Measurements from ENCODE around the gene HSPB8. TPM values are rescaled to one million over a fixed set of nuclear protein-coding genes. Genes with fewer than 3 reads are reported as not detected.

HSPB8 gene, protein sequence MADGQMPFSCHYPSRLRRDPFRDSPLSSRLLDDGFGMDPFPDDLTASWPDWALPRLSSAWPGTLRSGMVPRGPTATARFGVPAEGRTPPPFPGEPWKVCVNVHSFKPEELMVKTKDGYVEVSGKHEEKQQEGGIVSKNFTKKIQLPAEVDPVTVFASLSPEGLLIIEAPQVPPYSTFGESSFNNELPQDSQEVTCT
- 373 and 404 TPM in 2 replicates for polyA plus RNA-seq (2013)

DNA sequence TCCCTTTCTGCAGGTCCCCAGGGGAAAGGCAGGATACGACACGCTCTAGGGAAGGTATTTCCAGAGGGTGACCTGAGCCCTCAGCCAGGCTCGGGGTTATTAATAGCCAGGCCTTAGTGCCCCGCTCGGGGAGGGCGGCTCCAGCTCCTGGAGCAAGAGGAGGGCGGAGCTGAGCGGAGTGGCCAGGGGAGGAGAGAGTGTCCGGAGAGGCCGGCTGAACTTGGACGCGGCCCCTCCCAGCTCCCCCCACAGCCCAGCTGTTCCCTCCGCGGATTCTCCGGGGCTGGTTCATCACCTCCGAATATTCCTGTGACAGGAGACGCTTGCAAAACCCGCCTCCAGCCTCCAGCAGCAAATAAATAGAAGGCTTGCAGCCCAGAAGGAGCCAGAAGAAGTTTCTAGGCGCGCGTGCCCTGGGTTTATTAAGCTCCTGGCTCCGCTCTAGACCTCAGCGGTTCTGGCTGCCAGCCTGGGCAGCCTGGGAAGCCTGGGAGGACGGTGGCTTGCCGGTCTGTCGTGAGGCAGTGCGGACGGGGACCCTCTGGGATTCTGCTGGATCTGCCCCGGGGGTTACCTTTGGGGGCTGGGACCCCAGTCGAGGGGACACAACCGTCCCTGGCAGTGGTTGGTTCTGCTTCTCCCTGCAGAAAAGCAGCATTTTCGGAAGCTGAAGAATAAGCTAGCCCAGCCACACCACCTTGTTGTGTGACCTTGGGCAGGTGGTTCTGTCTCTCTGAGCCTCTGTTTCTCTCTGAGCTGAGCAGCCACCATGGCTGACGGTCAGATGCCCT, at the start of gene HSPB8:
Gene HSPB8 (plus strand): TSS at position 388 of the 791 bp plus-strand sequence. CDS start 382 bp downstream, at position 770.
- WGBS (ENCODE audit: extremely low coverage, insufficient coverage, insufficient read length), result no CpG with 5 or more reads among the region's 33 CpGs
- peak within 1 kb of the TSS; percentile 77 for H2AK5ac ChIP-seq (ENCODE audit: low read length)
- H3K14ac ChIP-seq (ENCODE audit: low read length), result peak within 1 kb of the TSS; percentile 88
- peak within 1 kb of the TSS; percentile 81 for H3K18ac ChIP-seq (ENCODE audit: low read length)
- peak within 1 kb of the TSS; percentile 89 for H2BK5ac ChIP-seq (ENCODE audit: low read depth, low read length, poor library complexity)
- H3K9ac ChIP-seq (ENCODE audit: low read length), result peak within 1 kb of the TSS; percentile 59
- H4K12ac ChIP-seq (ENCODE audit: low read depth, low read length), result peak within 1 kb of the TSS; percentile 5
- peak within 1 kb of the TSS; percentile 58 for H3K4me3 ChIP-seq (ENCODE audit: low read depth, low read length)
- H3K4me1 ChIP-seq (ENCODE audit: control insufficient read depth in 1 of 2, insufficient read depth in 2 of 2, low read length in 2 of 2), result peaks cover 28 to 38% of the 10 kb centered on the region in 2 experiments
- peak within 1 kb of the TSS; percentile 96 for H4K91ac ChIP-seq (ENCODE audit: low read depth, low read length)
- H2BK120ac ChIP-seq (ENCODE audit: insufficient read depth, low read length, poor library complexity), result peak within 1 kb of the TSS; percentile 86
- DNase-seq, result peak; percentile 98
- peak within 1 kb of the TSS; percentile 97 for H3K27ac ChIP-seq (ENCODE audit: low read depth, low read length)
- no peak within 1 kb of the TSS for H3K23ac ChIP-seq (ENCODE audit: low read length)
- peak within 1 kb of the TSS; percentile 81 for H2BK12ac ChIP-seq (ENCODE audit: low read length)
- H3K9me3 ChIP-seq (ENCODE audit: insufficient read depth, low read depth, low read length), result no peaks in the 10 kb centered on the region
- no peaks in the 10 kb centered on the region for H3K27me3 ChIP-seq (ENCODE audit: insufficient read depth, low read length)
- peak within 1 kb of the TSS; percentile 3 for H2AFZ ChIP-seq (ENCODE audit: insufficient read depth, low read length, poor library complexity)
- H3K4me2 ChIP-seq (ENCODE audit: low read length), result peak within 1 kb of the TSS; percentile 71
- H3K36me3 ChIP-seq (ENCODE audit: control insufficient read depth in 1 of 2, insufficient read depth in 2 of 2, low read length in 2 of 2), result peaks cover 2 to 3% of the 10 kb centered on the region in 2 experiments
- H3K79me2 ChIP-seq (ENCODE audit: control insufficient read depth, insufficient read depth, low read length, poor library complexity), result peaks cover 22% of the 10 kb centered on the region
- H3K79me1 ChIP-seq (ENCODE audit: low read length), result peaks cover 48% of the 10 kb centered on the region
- peak within 1 kb of the TSS; percentile 59 for H4K8ac ChIP-seq (ENCODE audit: low read depth, low read length)
- H3K4ac ChIP-seq (ENCODE audit: low read depth, low read length), result peak within 1 kb of the TSS; percentile 80

DNA sequence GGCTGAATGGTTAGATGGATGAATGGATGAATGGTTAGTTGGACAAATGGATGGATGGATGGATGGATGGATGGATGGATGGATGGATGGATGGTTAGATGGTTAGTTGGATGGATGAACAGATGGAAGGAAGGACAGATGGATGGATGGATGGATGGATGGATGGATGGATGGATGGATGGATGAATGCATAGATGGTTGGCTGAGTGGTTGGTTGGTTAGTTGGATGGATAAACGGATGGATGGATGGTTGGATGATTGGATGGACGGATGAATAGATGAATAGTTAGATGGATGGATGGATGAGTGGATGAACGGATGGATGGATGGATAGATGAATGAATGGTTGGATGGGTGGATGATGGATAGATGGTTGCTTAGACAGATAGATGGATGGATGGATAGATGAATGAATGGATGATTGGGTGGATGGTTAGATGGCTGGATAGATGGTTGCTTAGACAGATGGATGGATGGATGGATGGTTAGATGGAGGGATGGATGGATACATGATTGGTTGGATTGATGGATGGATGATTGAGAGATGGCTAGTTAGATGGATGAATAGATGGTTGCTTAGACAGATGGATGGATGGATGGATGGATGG, 48.8 kb upstream of the HSPB8 start:
- H3K14ac ChIP-seq (ENCODE audit: low read length), result no peak overlapping the region
- no peak overlapping the region for H4K91ac ChIP-seq (ENCODE audit: low read depth, low read length)
- no peaks in the 10 kb centered on the region for H3K36me3 ChIP-seq (ENCODE audit: control insufficient read depth in 1 of 2, insufficient read depth in 2 of 2, low read length in 2 of 2)
- H3K4me1 ChIP-seq (ENCODE audit: control insufficient read depth in 1 of 2, insufficient read depth in 2 of 2, low read length in 2 of 2), result no peaks in the 10 kb centered on the region
- H2BK12ac ChIP-seq (ENCODE audit: low read length), result no peak overlapping the region
- no peak overlapping the region for H2BK120ac ChIP-seq (ENCODE audit: insufficient read depth, low read length, poor library complexity)
- H3K27ac ChIP-seq (ENCODE audit: low read depth, low read length), result no peak overlapping the region
- DNase-seq, result no peak
- WGBS (ENCODE audit: extremely low coverage, insufficient coverage, insufficient read length), result 100% methylated on average over 3 of the region's 3 CpGs
- H3K4ac ChIP-seq (ENCODE audit: low read depth, low read length), result no peak overlapping the region
- no peak overlapping the region for H2BK5ac ChIP-seq (ENCODE audit: low read depth, low read length, poor library complexity)
- no peak overlapping the region for H3K9ac ChIP-seq (ENCODE audit: low read length)
- H3K9me3 ChIP-seq (ENCODE audit: insufficient read depth, low read depth, low read length), result no peaks in the 10 kb centered on the region
- H2AK5ac ChIP-seq (ENCODE audit: low read length), result no peak overlapping the region
- H4K8ac ChIP-seq (ENCODE audit: low read depth, low read length), result no peak overlapping the region
- no peak overlapping the region for H2AFZ ChIP-seq (ENCODE audit: insufficient read depth, low read length, poor library complexity)
- no peaks in the 10 kb centered on the region for H3K27me3 ChIP-seq (ENCODE audit: insufficient read depth, low read length)
- H3K79me2 ChIP-seq (ENCODE audit: control insufficient read depth, insufficient read depth, low read length, poor library complexity), result no peaks in the 10 kb centered on the region
- no peak overlapping the region for H3K23ac ChIP-seq (ENCODE audit: low read length)
- no peak overlapping the region for H4K12ac ChIP-seq (ENCODE audit: low read depth, low read length)
- no peaks in the 10 kb centered on the region for H3K79me1 ChIP-seq (ENCODE audit: low read length)
- H3K4me2 ChIP-seq (ENCODE audit: low read length), result no peak overlapping the region
- no peak overlapping the region for H3K4me3 ChIP-seq (ENCODE audit: low read depth, low read length)
- H3K18ac ChIP-seq (ENCODE audit: low read length), result no peak overlapping the region

DNA sequence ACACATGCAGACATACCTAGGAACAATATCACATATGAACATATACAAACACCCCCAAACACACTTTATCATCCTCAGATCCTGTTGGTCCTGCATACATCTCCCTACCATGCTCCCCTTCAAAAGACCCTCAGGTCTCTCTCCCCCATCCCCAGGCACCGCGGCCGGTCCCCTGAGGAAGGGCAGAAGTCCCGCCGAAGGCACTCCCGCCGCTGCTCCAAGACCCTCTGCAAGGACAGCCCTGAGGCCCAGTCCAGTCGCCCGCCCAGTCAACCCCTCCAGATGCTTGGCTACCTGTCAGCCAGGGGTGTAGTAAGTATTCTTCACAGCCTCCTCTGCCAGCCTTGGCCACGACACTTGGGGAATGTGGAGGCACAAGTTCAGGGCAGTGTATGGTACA, 48.2 kb upstream of the HSPB8 start:
- H3K4me2 ChIP-seq (ENCODE audit: low read length), result no peak overlapping the region
- H2BK120ac ChIP-seq (ENCODE audit: insufficient read depth, low read length, poor library complexity), result no peak overlapping the region
- H4K91ac ChIP-seq (ENCODE audit: low read depth, low read length), result no peak overlapping the region
- no peak for DNase-seq
- no peak overlapping the region for H4K8ac ChIP-seq (ENCODE audit: low read depth, low read length)
- H2BK5ac ChIP-seq (ENCODE audit: low read depth, low read length, poor library complexity), result no peak overlapping the region
- no peak overlapping the region for H2AFZ ChIP-seq (ENCODE audit: insufficient read depth, low read length, poor library complexity)
- no peak overlapping the region for H3K4ac ChIP-seq (ENCODE audit: low read depth, low read length)
- no peak overlapping the region for H3K4me3 ChIP-seq (ENCODE audit: low read depth, low read length)
- H3K14ac ChIP-seq (ENCODE audit: low read length), result no peak overlapping the region
- no peaks in the 10 kb centered on the region for H3K79me2 ChIP-seq (ENCODE audit: control insufficient read depth, insufficient read depth, low read length, poor library complexity)
- no peak overlapping the region for H3K23ac ChIP-seq (ENCODE audit: low read length)
- no peak overlapping the region for H3K9ac ChIP-seq (ENCODE audit: low read length)
- no peaks in the 10 kb centered on the region for H3K27me3 ChIP-seq (ENCODE audit: insufficient read depth, low read length)
- H4K12ac ChIP-seq (ENCODE audit: low read depth, low read length), result no peak overlapping the region
- no peak overlapping the region for H2BK12ac ChIP-seq (ENCODE audit: low read length)
- no peaks in the 10 kb centered on the region for H3K79me1 ChIP-seq (ENCODE audit: low read length)
- H3K36me3 ChIP-seq (ENCODE audit: control insufficient read depth in 1 of 2, insufficient read depth in 2 of 2, low read length in 2 of 2), result no peaks in the 10 kb centered on the region
- no peak overlapping the region for H3K18ac ChIP-seq (ENCODE audit: low read length)
- H2AK5ac ChIP-seq (ENCODE audit: low read length), result no peak overlapping the region
- no peaks in the 10 kb centered on the region for H3K4me1 ChIP-seq (ENCODE audit: control insufficient read depth in 1 of 2, insufficient read depth in 2 of 2, low read length in 2 of 2)
- no CpG with 5 or more reads among the region's 10 CpGs for WGBS (ENCODE audit: extremely low coverage, insufficient coverage, insufficient read length)
- H3K27ac ChIP-seq (ENCODE audit: low read depth, low read length), result no peak overlapping the region
- H3K9me3 ChIP-seq (ENCODE audit: insufficient read depth, low read depth, low read length), result no peaks in the 10 kb centered on the region

DNA sequence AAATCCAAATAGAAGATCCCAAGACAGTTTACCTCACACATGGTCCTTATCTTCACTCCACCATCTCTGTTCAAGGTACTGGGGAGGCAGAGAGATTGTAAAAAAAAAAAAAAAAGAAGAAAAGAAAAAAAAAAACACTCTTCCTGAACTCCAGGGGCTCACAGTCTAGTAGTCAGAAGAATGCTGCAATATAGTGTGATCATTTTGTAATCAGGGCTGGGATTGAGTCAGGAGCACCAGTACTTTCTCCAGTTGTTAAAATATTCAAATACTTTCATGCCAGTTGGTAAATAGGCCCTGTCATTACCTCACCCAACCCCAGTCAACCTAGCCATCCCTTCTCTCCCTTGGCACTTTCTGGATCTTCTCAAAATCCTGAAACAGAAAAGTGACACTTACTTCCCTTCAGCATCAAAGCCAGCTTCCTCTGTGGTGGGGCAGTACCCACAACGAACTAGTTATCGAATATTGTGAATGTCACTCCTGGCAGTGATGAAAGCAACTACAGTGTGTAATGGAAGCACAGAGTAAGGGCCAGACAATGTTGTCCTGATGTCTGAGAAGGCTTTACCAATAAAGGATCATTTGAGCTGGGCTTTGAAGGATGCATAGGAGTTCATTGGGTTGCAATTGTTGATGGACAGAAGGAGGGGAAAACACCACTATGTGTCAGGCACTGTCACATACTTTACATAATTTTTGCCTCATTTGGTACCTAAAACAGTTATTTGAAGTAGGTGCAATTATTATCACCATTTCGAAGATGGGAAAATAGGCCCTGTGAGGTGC, 44.3 kb upstream of the HSPB8 start:
- no peak overlapping the region for H3K4me2 ChIP-seq (ENCODE audit: low read length)
- H4K12ac ChIP-seq (ENCODE audit: low read depth, low read length), result no peak overlapping the region
- no peak overlapping the region for H3K9ac ChIP-seq (ENCODE audit: low read length)
- no peak overlapping the region for H4K8ac ChIP-seq (ENCODE audit: low read depth, low read length)
- DNase-seq, result peak in 1 of 2 donors; percentile 19
- no peak overlapping the region for H3K18ac ChIP-seq (ENCODE audit: low read length)
- no peak overlapping the region for H4K91ac ChIP-seq (ENCODE audit: low read depth, low read length)
- H3K79me2 ChIP-seq (ENCODE audit: control insufficient read depth, insufficient read depth, low read length, poor library complexity), result no peaks in the 10 kb centered on the region
- H2AFZ ChIP-seq (ENCODE audit: insufficient read depth, low read length, poor library complexity), result no peak overlapping the region
- no peak overlapping the region for H3K23ac ChIP-seq (ENCODE audit: low read length)
- H2AK5ac ChIP-seq (ENCODE audit: low read length), result no peak overlapping the region
- no peak overlapping the region for H2BK120ac ChIP-seq (ENCODE audit: insufficient read depth, low read length, poor library complexity)
- H3K4ac ChIP-seq (ENCODE audit: low read depth, low read length), result no peak overlapping the region
- no peaks in the 10 kb centered on the region for H3K9me3 ChIP-seq (ENCODE audit: insufficient read depth, low read depth, low read length)
- no peaks in the 10 kb centered on the region for H3K4me1 ChIP-seq (ENCODE audit: control insufficient read depth in 1 of 2, insufficient read depth in 2 of 2, low read length in 2 of 2)
- H3K79me1 ChIP-seq (ENCODE audit: low read length), result no peaks in the 10 kb centered on the region
- WGBS (ENCODE audit: extremely low coverage, insufficient coverage, insufficient read length), result no CpG with 5 or more reads among the region's 3 CpGs
- H3K4me3 ChIP-seq (ENCODE audit: low read depth, low read length), result no peak overlapping the region
- no peaks in the 10 kb centered on the region for H3K36me3 ChIP-seq (ENCODE audit: control insufficient read depth in 1 of 2, insufficient read depth in 2 of 2, low read length in 2 of 2)
- no peaks in the 10 kb centered on the region for H3K27me3 ChIP-seq (ENCODE audit: insufficient read depth, low read length)
- H2BK5ac ChIP-seq (ENCODE audit: low read depth, low read length, poor library complexity), result no peak overlapping the region
- H3K14ac ChIP-seq (ENCODE audit: low read length), result no peak overlapping the region
- no peak overlapping the region for H3K27ac ChIP-seq (ENCODE audit: low read depth, low read length)
- no peak overlapping the region for H2BK12ac ChIP-seq (ENCODE audit: low read length)
